GM23338 (cell line): ENCODE data around the gene MEIOB. TPM values are rescaled to one million over a fixed set of nuclear protein-coding genes. Genes with fewer than 3 reads are reported as not detected.
A peak's percentile ranks its signal among the peaks of the same experiment; 100 is the strongest.

ENCODE experiments used
- ATAC-seq: fragments of 200-7000 bp; cut with Tn5 transposase; 3 replicates; pipeline ENCODE4 v1.9.1; 2020
- DNase-seq: peaks from one replicate; pipeline ENCODE4 v3.0.0-alpha.2; 2015; ENCODE audit warnings: low spot score
- H2AFZ ChIP-seq: fragments of 200-600 bp; sonication (generic); 2 replicates; pipeline ENCODE4 v1.8.0; 2016; ENCODE audit warnings: antibody characterized with exemption, mild to moderate bottlenecking, moderate library complexity
- H3F3A ChIP-seq: fragments of 200-600 bp; sonication (generic); replicated peaks from 2 replicates; pipeline ENCODE4 v1.8.0; 2017; ENCODE audit warnings: antibody characterized with exemption, mixed run types, low read depth
- H3K27ac ChIP-seq: fragments of 200-600 bp; sonication (generic); 2 replicates; pipeline ENCODE4 v1.6.1; 2016; ENCODE audit warnings: low read depth
- H3K27me3 ChIP-seq: fragments of 200-600 bp; sonication (generic); 2 replicates; pipeline ENCODE4 v1.8.0; 2016; ENCODE audit warnings: mild to moderate bottlenecking, mixed run types, moderate library complexity; ENCODE audit not compliant: insufficient read depth
- H3K36me3 ChIP-seq: fragments of 200-600 bp; sonication (generic); 2 replicates; pipeline ENCODE4 v1.8.0; 2016; ENCODE audit warnings: mild to moderate bottlenecking; ENCODE audit not compliant: insufficient read depth
- H3K4me1 ChIP-seq: fragments of 200-600 bp; sonication (generic); 2 replicates; pipeline ENCODE4 v1.8.0; 2016; ENCODE audit warnings: mild to moderate bottlenecking, moderate library complexity; ENCODE audit not compliant: insufficient read depth
- H3K4me2 ChIP-seq: fragments of 200-600 bp; sonication (generic); 2 replicates; pipeline ENCODE4 v1.7.1; 2017; ENCODE audit warnings: mixed run types
- H3K4me3 ChIP-seq: fragments of 200-600 bp; sonication (generic); 2 replicates; pipeline ENCODE4 v1.6.1; 2016; ENCODE audit warnings: mixed run types
- H3K79me2 ChIP-seq: fragments of 200-600 bp; sonication (generic); replicated peaks from 2 replicates; pipeline ENCODE4 v1.8.0; 2017; ENCODE audit warnings: mild to moderate bottlenecking; ENCODE audit not compliant: insufficient read depth
- H3K9me2 ChIP-seq: fragments of 200-600 bp; sonication (generic); 2 replicates; pipeline ENCODE4 v1.8.0; 2017; ENCODE audit not compliant: insufficient read depth
- H4K20me1 ChIP-seq: fragments of 200-600 bp; sonication (generic); replicated peaks from 2 replicates; pipeline ENCODE4 v1.8.0; 2017; ENCODE audit warnings: mild to moderate bottlenecking; ENCODE audit not compliant: insufficient read depth
- H3K27ac Mint-ChIP-seq: 2 replicates; pipeline ENCODE4 v1.8.0; 2020; ENCODE audit warnings: inconsistent platforms, mild to moderate bottlenecking, moderate library complexity, mixed read lengths
- H3K27me3 Mint-ChIP-seq: 3 replicates; pipeline ENCODE4 v1.8.0; 2022; ENCODE audit warnings: low read depth, mild to moderate bottlenecking, moderate library complexity, mixed read lengths, inconsistent platforms; ENCODE audit not compliant: insufficient read depth, poor library complexity
- H3K36me3 Mint-ChIP-seq: 3 replicates; pipeline ENCODE4 v1.8.0; 2021; ENCODE audit warnings: low read depth, mild to moderate bottlenecking, inconsistent platforms, moderate library complexity, mixed read lengths
- H3K4me1 Mint-ChIP-seq: 3 replicates; pipeline ENCODE4 v1.8.0; 2020; ENCODE audit warnings: mild to moderate bottlenecking, inconsistent platforms, mixed read lengths
- H3K4me3 Mint-ChIP-seq: 3 replicates; pipeline ENCODE4 v1.8.0; 2021; ENCODE audit warnings: moderate library complexity, mild to moderate bottlenecking, inconsistent platforms, mixed read lengths
- H3K9me3 Mint-ChIP-seq: 3 replicates; pipeline ENCODE4 v1.8.0; 2020; ENCODE audit warnings: moderate library complexity, mild to moderate bottlenecking, inconsistent platforms, mixed read lengths
- CREB1 ChIP-seq: fragments of 250-450 bp; sonication (Bioruptor Pico); IDR thresholded peaks from 2 replicates; pipeline ENCODE4 v1.5.0; 2020; ENCODE audit warnings: low read depth, mild to moderate bottlenecking, moderate library complexity
- EZH2 ChIP-seq: fragments of 200-600 bp; sonication (generic); IDR thresholded peaks from one replicate; pipeline ENCODE4 v1.8.0; 2017; ENCODE audit warnings: antibody characterized with exemption, mild to moderate bottlenecking, low read depth; ENCODE audit not compliant: unreplicated experiment
- EZH2phosphoT487 ChIP-seq: fragments of 200-600 bp; sonication (generic); IDR thresholded peaks from one replicate; pipeline ENCODE4 v1.8.1; 2018; ENCODE audit warnings: antibody characterized with exemption; ENCODE audit not compliant: unreplicated experiment
- POLR2AphosphoS5 ChIP-seq: IDR thresholded peaks from 2 replicates; pipeline ENCODE4 v1.6.1; 2016; ENCODE audit warnings: antibody characterized with exemption, low read depth
- STAT1 ChIP-seq: IDR thresholded peaks from one replicate; pipeline ENCODE4 v1.6.1; 2016; ENCODE audit warnings: antibody characterized with exemption; ENCODE audit not compliant: unreplicated experiment
- ZNF114 ChIP-seq: fragments of 250-450 bp; sonication (Bioruptor Pico); IDR thresholded peaks from 2 replicates; pipeline ENCODE4 v1.5.0; 2020; ENCODE audit warnings: mild to moderate bottlenecking, moderate library complexity
- ZNF331 ChIP-seq: fragments of 250-450 bp; sonication (Bioruptor Pico); IDR thresholded peaks from 2 replicates; pipeline ENCODE4 v1.5.0; 2020; ENCODE audit warnings: low read depth, mild to moderate bottlenecking, moderate library complexity
- polyA plus RNA-seq: library from polyadenylated mRNA; unstranded; fragments of >200 nt; fragmentation: Nextera tagmentation; extraction: Ambion mirVana; gene quantifications from 2 replicates; pipeline ENCODE4 v1.2.1, GENCODE V29; 2016
- total RNA-seq: library from RNA; depleted of rRNA; stranded (reverse); fragments of >200 nt; shearing (Covaris generic); gene quantifications from 2 replicates; pipeline ENCODE4 v1.2.3, GENCODE V29; 2014

MEIOB gene
- total and polyA plus RNA-seq, 2 experiments from 2014 or later = 7.3 to 8.7 TPM

GRCh38 chr16:1918351-1919326 lies 46.7 kb upstream of the MEIOB start, which contains the start of gene HS3ST6:
TSS of gene HS3ST6 (minus strand) at chr16:1918415. CDS start at chr16:1918323, 92 bp downstream.
- Histone ChIP-seq H3K4me2 (peak within 1 kb of the TSS; percentile 82), H3K4me3 (peak within 1 kb of the TSS; percentile 55), H2AFZ (peak within 1 kb of the TSS; percentile 69; the same call in 1 of the 2 replicates), H3F3A (0 out of 2 replicates have a peak, but pooled peaks cover 6% of the 10 kb centered on the region), H3K79me2 (no peaks in the 10 kb centered on the region), H3K27ac (no peak within 1 kb of the TSS), H4K20me1 (no peaks in the 10 kb centered on the region), H3K36me3 (no peaks in the 10 kb centered on the region), H3K4me1 (peaks cover 32% of the 10 kb centered on the region), H3K27me3 (peaks cover 80% of the 10 kb centered on the region), H3K9me2 (no peaks in the 10 kb centered on the region)
- Mint-ChIP-seq H3K36me3 (no peaks in the 10 kb centered on the region; the same call in 2 of the 3 replicates), H3K4me3 (peak within 1 kb of the TSS; percentile 66), H3K27ac (no peak within 1 kb of the TSS), H3K9me3 (no peaks in the 10 kb centered on the region), H3K4me1 (peaks cover 31% of the 10 kb centered on the region), H3K27me3 (peaks cover 83% of the 10 kb centered on the region)
- TF ChIP-seq POLR2AphosphoS5 (no peak), ZNF331 (CRISPR knock-in tag) (no peak), EZH2 (peak; percentile 73), CREB1 (CRISPR knock-in tag) (no peak), EZH2phosphoT487 (peak; percentile 38), STAT1 (no peak)
- DNase-seq (peak; percentile 60), ATAC-seq (peak; percentile 8)

- peaks cover 76% of the 10 kb centered on the region for H3K27me3 Mint-ChIP-seq
- no peak for ATAC-seq
- peak overlapping the region; percentile 82 for H3K4me2 ChIP-seq
These were observed 45.8 kb upstream of the MEIOB start for GRCh38 chr16:1917665-1918350.

More at GRCh38 chr16:1917665-1918350, 45.8 kb upstream of the MEIOB start:
- Histone ChIP-seq H3K4me3 (peak overlapping the region; percentile 54), H3K4me1 (peaks cover 27% of the 10 kb centered on the region), H3K36me3 (no peaks in the 10 kb centered on the region), H3K27me3 (peaks cover 72% of the 10 kb centered on the region), H4K20me1 (no peaks in the 10 kb centered on the region), H3K79me2 (no peaks in the 10 kb centered on the region), H2AFZ (no peak overlapping the region; the same call in 1 of the 2 replicates), H3K27ac (no peak overlapping the region), H3K9me2 (no peaks in the 10 kb centered on the region), H3F3A (0 out of 2 replicates have a peak, but pooled peaks cover 6% of the 10 kb centered on the region)
- TF ChIP-seq ZNF114 (CRISPR knock-in tag) (no peak), EZH2phosphoT487 (peak; percentile 85), EZH2 (peak; percentile 71)
- Mint-ChIP-seq H3K36me3 (no peaks in the 10 kb centered on the region; the same call in 2 of the 3 replicates), H3K27ac (no peak overlapping the region), H3K4me1 (peaks cover 31% of the 10 kb centered on the region), H3K4me3 (peak overlapping the region; percentile 66), H3K9me3 (no peaks in the 10 kb centered on the region)
- peak; percentile 35 for DNase-seq
